Nephron (organoid): ENCODE data around the gene RNF144A.
A peak's percentile ranks its signal among the peaks of the same experiment; 100 is the strongest.

Source experiments
- H3K27ac Mint-ChIP-seq, 3 experiments: 2 replicates each; pipeline ENCODE4 v1.8.0; 2020; ENCODE audit warnings: mixed read lengths in 3 of 3, mild to moderate bottlenecking in 2 of 3, moderate library complexity in 1 of 3
- H3K27me3 Mint-ChIP-seq: 2 replicates; pipeline ENCODE4 v1.8.0; 2021; ENCODE audit warnings: low read depth, mild to moderate bottlenecking, moderate library complexity, mixed read lengths
- H3K36me3 Mint-ChIP-seq: 2 replicates; pipeline ENCODE4 v1.8.0; 2020; ENCODE audit warnings: low read depth, mixed read lengths
- H3K4me1 Mint-ChIP-seq: 2 replicates; pipeline ENCODE4 v1.8.0; 2020; ENCODE audit warnings: mixed read lengths
- H3K4me3 Mint-ChIP-seq, 3 experiments: 2 replicates each; pipeline ENCODE4 v1.8.0; 2020; ENCODE audit warnings: mild to moderate bottlenecking in 3 of 3, mixed read lengths in 3 of 3, moderate library complexity in 2 of 3
- H3K9me3 Mint-ChIP-seq: 2 replicates; pipeline ENCODE4 v1.8.0; 2020; ENCODE audit warnings: mixed read lengths
- TF ChIP-seq, protein P1 (sequence below), 3 experiments: fragments of 200-600 bp; sonication (generic); IDR thresholded peaks; one replicate each; pipeline ENCODE4 v1.5.0; 2021; ENCODE audit warnings: antibody characterized with exemption in 3 of 3; ENCODE audit not compliant: unreplicated experiment in 3 of 3

RNF144A gene

DNA sequence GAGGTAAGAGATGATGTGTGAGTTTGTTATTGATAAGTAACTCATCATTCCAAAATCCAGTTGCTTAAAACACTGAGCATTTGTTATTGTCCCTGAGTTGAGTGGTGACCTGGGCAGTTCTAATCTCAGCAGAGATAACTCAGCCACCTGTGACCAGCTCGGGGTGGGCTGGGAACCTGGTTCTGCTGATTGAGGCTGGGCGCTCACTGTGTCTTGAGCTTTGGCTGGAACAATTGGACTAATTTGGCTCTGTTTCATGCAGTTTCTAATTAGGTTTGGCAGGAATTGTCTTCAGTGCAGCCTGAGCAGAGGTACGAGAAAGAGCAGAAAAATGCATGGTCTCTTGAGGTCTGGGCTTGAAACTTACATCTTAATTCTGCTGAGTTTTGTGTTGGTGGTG, 144.7 kb downstream of the RNF144A start:
- Mint-ChIP-seq H3K4me3 (no peak overlapping the region), H3K27ac (peak overlapping the region; percentile 77 to 93 (median 86)), H3K36me3 (peaks cover 26% of the 10 kb centered on the region), H3K4me1 (peaks cover 36% of the 10 kb centered on the region), H3K9me3 (peaks cover 5% of the 10 kb centered on the region), H3K27me3 (no peaks in the 10 kb centered on the region)
- TF ChIP-seq, protein P1, sequence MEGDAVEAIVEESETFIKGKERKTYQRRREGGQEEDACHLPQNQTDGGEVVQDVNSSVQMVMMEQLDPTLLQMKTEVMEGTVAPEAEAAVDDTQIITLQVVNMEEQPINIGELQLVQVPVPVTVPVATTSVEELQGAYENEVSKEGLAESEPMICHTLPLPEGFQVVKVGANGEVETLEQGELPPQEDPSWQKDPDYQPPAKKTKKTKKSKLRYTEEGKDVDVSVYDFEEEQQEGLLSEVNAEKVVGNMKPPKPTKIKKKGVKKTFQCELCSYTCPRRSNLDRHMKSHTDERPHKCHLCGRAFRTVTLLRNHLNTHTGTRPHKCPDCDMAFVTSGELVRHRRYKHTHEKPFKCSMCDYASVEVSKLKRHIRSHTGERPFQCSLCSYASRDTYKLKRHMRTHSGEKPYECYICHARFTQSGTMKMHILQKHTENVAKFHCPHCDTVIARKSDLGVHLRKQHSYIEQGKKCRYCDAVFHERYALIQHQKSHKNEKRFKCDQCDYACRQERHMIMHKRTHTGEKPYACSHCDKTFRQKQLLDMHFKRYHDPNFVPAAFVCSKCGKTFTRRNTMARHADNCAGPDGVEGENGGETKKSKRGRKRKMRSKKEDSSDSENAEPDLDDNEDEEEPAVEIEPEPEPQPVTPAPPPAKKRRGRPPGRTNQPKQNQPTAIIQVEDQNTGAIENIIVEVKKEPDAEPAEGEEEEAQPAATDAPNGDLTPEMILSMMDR (IDR thresholded peaks at IDR 0.05; ENCODE audit: unreplicated experiment in 3 of 3): no peak

DNA sequence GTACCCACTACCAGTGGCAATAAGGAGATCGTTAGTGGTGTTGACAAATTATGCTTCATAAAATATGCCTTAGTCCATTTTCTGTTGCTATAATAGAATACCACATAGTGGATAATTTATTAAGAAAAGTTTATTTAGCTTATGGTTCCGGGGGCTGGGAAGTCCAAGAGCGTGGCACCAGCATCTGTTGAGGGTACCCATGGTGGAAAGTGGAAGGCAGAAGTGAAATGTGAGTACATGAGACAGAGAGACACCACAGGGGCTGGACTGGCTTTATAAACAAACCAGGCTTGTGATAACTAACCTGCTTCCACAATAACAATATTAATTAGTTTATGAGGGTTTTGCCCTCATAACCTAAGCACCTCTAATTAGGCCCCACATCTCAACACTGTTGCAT, 146.6 kb downstream of the RNF144A start:
- H3K4me3 Mint-ChIP-seq: no peak overlapping the region
- H3K4me1 Mint-ChIP-seq: peaks cover 29% of the 10 kb centered on the region
- peaks cover 33% of the 10 kb centered on the region for H3K36me3 Mint-ChIP-seq
- peaks cover 5% of the 10 kb centered on the region for H3K9me3 Mint-ChIP-seq
- no peak overlapping the region for H3K27ac Mint-ChIP-seq
- no peaks in the 10 kb centered on the region for H3K27me3 Mint-ChIP-seq
- TF ChIP-seq, protein P1 (IDR thresholded peaks at IDR 0.05; ENCODE audit: unreplicated experiment in 3 of 3): no peak

DNA sequence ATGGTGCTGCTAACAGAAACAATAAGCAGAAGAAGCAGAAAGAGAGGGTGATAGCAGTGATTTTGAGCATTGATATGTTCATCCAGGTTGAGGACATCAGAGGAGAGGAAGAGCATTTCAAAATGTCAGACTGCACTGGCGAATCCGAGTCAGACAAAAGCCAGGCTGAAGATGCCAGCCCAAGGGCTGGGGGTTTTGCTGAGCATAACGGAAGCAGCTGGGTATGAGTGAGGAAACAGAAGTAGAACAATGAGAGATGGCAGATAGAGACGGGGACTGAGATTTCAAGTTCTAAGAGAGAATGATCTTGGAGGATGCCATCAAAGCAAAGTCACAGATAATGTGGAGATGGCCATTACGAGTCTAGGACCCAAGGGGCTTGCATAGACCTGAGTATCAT, 151.2 kb downstream of the RNF144A start:
- TF ChIP-seq, protein P1 (IDR thresholded peaks at IDR 0.05; ENCODE audit: unreplicated experiment in 3 of 3): no peak
- no peaks in the 10 kb centered on the region for H3K27me3 Mint-ChIP-seq
- peaks cover under 1% of the 10 kb centered on the region for H3K9me3 Mint-ChIP-seq
- no peak overlapping the region for H3K4me3 Mint-ChIP-seq
- peaks cover 3% of the 10 kb centered on the region for H3K4me1 Mint-ChIP-seq
- no peak overlapping the region for H3K27ac Mint-ChIP-seq
- peaks cover 37% of the 10 kb centered on the region for H3K36me3 Mint-ChIP-seq

DNA sequence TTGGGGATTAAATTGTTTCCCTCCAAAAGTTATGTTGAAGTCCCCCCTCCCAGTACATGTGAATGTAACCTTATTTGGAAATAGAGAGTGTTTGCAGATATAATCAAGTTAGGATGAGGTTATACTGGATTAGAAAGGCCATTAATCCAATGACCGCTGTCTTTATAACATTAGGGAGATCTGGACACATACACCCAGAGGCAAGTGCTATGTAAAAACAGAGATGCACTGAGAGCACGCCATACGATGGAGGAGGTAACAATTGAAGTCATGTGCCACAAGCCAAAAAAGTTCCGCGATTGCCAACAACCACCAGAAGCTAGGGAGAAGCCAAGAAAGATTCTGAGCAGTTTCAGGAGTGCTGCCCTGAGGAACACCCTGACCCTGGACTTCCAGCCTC, 153.3 kb downstream of the RNF144A start:
- Mint-ChIP-seq H3K27me3 (no peaks in the 10 kb centered on the region), H3K27ac (no peak overlapping the region), H3K4me1 (no peaks in the 10 kb centered on the region), H3K9me3 (no peaks in the 10 kb centered on the region), H3K4me3 (no peak overlapping the region), H3K36me3 (peaks cover 27% of the 10 kb centered on the region)
- TF ChIP-seq, protein P1 (IDR thresholded peaks at IDR 0.05; ENCODE audit: unreplicated experiment in 3 of 3): no peak

DNA sequence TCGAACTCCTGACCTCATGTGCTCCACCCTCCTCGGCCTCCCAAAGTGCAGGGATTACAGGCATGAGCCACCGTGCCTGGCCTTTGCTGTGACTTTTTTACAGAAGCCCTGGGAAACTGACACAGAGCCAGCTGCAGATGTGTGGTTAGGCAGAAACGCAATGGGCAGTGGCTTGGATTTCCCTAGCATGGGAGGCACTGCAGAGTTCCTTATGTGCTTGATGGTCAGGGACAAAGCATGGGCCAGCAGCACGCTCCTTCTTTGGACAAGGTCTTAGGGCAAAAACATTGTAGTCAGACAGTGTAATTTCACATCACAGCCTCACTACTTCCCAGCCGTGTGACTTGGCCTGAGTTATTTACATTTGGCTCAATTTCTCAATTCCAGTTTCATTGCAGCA, 153.9 kb downstream of the RNF144A start:
- Mint-ChIP-seq H3K9me3 (no peaks in the 10 kb centered on the region), H3K27me3 (no peaks in the 10 kb centered on the region), H3K36me3 (peaks cover 32% of the 10 kb centered on the region), H3K4me1 (no peaks in the 10 kb centered on the region), H3K4me3 (no peak overlapping the region), H3K27ac (no peak overlapping the region)
- TF ChIP-seq, protein P1 (IDR thresholded peaks at IDR 0.05; ENCODE audit: unreplicated experiment in 3 of 3): no peak

DNA sequence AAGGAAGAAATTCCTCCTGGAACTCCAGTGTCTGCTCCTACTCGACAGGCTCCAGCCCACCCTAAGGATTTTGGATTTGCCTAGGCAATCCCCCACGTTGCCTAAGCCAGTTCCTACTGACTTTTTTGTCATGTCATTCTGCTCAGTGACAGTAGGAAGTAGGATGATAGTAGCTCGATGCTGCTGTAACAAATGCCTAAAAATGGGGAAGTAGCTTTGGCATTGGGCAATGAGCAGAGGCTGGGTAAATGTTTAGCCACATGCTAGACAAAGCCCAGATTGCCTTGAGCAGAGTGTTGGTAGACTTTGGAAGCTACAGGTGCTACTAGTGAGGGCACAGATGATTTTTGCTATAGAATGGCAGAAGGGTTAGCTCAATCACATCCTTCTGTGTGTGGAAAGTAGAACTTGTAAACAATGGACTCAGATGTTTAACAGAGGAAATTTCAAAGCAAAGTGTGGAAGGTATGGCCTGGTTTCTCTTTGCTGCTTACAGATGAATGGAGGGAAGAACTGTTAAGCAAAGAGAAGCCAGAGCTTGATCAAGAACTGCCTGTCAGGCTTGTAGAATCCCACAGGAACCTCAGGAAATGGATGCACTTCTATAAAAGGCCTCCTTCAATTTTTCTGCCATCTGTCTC, 154.8 kb downstream of the RNF144A start:
- Mint-ChIP-seq H3K27ac (no peak overlapping the region), H3K9me3 (no peaks in the 10 kb centered on the region), H3K4me1 (no peaks in the 10 kb centered on the region), H3K4me3 (no peak overlapping the region), H3K27me3 (no peaks in the 10 kb centered on the region), H3K36me3 (peaks cover 28% of the 10 kb centered on the region)
- TF ChIP-seq, protein P1 (IDR thresholded peaks at IDR 0.05; ENCODE audit: unreplicated experiment in 3 of 3): no peak
